Spinal cord (tissue), 10 donors: Measurements from ENCODE around the gene TTBK2. TPM values are rescaled to one million over a fixed set of nuclear protein-coding genes. Genes with fewer than 3 reads are reported as not detected.

Experiments used
- DNase-seq, 6 donors: peaks; one replicate each; pipeline versions ENCODE4 v3.0.0 to v3.0.0-alpha.2; 2013 to 2015; ENCODE audit warnings: low spot score in 6 of 6, low read depth in 4 of 6
- H3K27ac ChIP-seq: one replicate; pipeline ENCODE4 v1.5.1; 2013; ENCODE audit warnings: low read depth, low read length, control low read depth
- H3K27me3 ChIP-seq: one replicate; pipeline ENCODE4 v1.6.1; 2013; ENCODE audit warnings: low read length; ENCODE audit not compliant: control insufficient read depth, insufficient read depth
- H3K36me3 ChIP-seq: one replicate; pipeline ENCODE4 v1.6.1; 2013; ENCODE audit warnings: low read length; ENCODE audit not compliant: control insufficient read depth, insufficient read depth
- H3K4me1 ChIP-seq: one replicate; pipeline ENCODE4 v1.6.1; 2013; ENCODE audit warnings: low read length; ENCODE audit not compliant: control insufficient read depth, insufficient read depth
- H3K4me3 ChIP-seq: one replicate; pipeline ENCODE4 v1.5.1; 2013; ENCODE audit warnings: low read depth, low read length, control low read depth
- H3K9me3 ChIP-seq: one replicate; pipeline ENCODE4 v1.6.1; 2013; ENCODE audit warnings: low read length; ENCODE audit not compliant: control insufficient read depth, insufficient read depth
- WGBS: methylation state at CpG from one replicate; pipeline ENCODE4 v1.1.5; 2013; ENCODE audit warnings: missing lambda C conversion rate; ENCODE audit not compliant: insufficient coverage; 5-methylcytosine and 5-hydroxymethylcytosine counted together
- polyA plus RNA-seq, 2 donors: library from polyadenylated mRNA; unstranded; fragments of 120-200 nt; gene quantifications; one replicate each; pipeline ENCODE4 v1.2.1, GENCODE V29; 2013; ENCODE audit not compliant: insufficient read length in 2 of 2
- total RNA-seq, 2 donors: library from RNA; depleted of rRNA in 1 of 2; stranded (reverse); fragments of 120-200 nt in 1 of 2; fragments of >200 nt in 1 of 2; gene quantifications; one replicate each; pipeline versions ENCODE4 v1.2.3 to v1.2.4, GENCODE V29; 2013 to 2014
- donor health status: healthy.

The TTBK2 gene
- total and polyA plus RNA-seq, 4 donors, result 22.2 to 64.4 (median 27.4) TPM

DNA sequence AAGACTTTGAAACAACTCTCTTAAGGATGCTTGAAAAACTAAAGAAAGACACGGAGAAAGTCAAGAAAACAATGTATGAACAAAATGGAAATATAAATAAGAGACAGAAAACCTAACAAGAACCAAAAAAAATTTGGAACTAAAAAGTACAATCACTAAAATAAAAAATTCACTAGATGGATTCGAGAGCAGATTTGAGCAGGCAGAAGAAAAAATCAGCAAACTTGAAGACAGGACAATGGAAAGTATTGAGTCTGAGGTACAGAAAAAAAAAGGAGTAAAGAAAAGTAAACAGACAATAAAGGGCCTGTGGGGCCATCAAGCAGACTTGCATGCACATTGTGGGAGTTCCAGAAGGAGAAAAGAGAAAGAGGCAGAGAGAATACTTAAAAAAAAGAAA, 170.3 kb downstream of the TTBK2 start:
- WGBS, result no CpG with 5 or more reads among the region's 2 CpGs
- Histone ChIP-seq H3K27me3 (no peaks in the 10 kb centered on the region), H3K9me3 (no peaks in the 10 kb centered on the region), H3K36me3 (peaks cover 22% of the 10 kb centered on the region), H3K4me3 (no peak overlapping the region), H3K27ac (no peak overlapping the region), H3K4me1 (no peaks in the 10 kb centered on the region)
- DNase-seq, result no peak

DNA sequence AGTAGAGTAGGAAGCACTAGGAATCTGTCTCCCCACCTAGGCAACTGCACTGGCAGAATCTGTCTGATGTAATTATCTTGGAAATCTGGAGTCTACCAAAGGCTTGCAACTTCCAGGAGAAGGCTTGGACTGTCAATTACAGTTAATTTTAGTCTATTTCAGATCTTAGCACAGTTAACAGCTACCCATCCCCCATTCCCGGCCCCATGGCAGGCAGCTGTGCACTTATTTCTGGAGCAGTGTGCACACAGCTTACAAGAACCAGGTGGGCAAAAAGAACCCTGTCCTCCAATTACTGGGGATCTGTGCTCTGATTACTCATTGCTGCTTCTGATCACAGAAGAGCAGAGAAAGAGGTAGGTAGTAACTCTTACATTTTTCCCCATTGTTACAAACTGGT, 171.3 kb downstream of the TTBK2 start:
- Histone ChIP-seq H3K27ac (no peak overlapping the region), H3K36me3 (peaks cover 22% of the 10 kb centered on the region), H3K4me3 (no peak overlapping the region), H3K27me3 (no peaks in the 10 kb centered on the region), H3K4me1 (no peaks in the 10 kb centered on the region), H3K9me3 (no peaks in the 10 kb centered on the region)
- 80% methylated on average over 1 of the region's 1 CpG for WGBS
- DNase-seq, result no peak

DNA sequence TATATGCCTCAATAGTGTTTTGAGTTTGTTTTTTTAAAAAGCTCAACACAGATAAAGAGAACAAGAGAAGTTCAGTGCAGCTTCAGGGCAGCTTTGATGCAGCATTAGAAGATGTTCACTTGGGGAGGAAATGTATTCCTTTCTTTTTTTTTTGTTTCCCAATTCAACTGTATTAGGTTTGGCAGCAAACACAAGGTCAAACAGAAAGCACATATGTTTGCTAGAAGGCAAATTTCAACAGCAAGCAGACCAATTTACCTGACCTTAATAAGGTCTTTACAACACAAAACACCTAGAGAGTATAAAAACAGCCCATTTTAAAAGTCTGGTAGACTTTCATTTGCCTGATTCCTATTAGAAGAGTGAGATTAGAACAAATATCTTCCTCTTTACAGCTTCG, 176.4 kb downstream of the TTBK2 start:
- WGBS, result no CpG with 5 or more reads among the region's 1 CpG
- peaks cover 8% of the 10 kb centered on the region for H3K36me3 ChIP-seq
- H3K27me3 ChIP-seq, result no peaks in the 10 kb centered on the region
- H3K4me1 ChIP-seq, result no peaks in the 10 kb centered on the region
- H3K27ac ChIP-seq, result no peak overlapping the region
- no peak overlapping the region for H3K4me3 ChIP-seq
- H3K9me3 ChIP-seq, result no peaks in the 10 kb centered on the region
- no peak for DNase-seq

DNA sequence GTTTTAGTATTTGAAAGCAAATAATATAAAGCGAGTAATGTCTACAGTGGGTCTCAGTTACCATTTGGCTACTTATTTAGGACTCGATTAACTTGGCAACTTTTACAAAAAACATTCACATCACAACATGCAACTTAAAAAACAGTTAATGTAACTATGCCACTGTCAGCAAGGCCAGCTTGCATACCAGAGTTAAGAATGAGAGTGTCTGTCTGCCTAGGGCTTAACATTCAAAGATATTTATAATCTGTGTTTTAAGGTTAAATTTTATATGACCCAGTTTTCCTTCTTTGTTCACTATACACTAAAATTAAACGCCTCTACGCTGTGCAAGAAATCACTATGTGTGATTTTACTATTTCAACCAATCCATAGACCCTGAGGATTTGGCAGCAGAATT, 178.4 kb downstream of the TTBK2 start:
- no peaks in the 10 kb centered on the region for H3K9me3 ChIP-seq
- DNase-seq, result no peak
- H3K4me3 ChIP-seq, result no peak overlapping the region
- peaks cover 8% of the 10 kb centered on the region for H3K4me1 ChIP-seq
- peaks cover 4% of the 10 kb centered on the region for H3K36me3 ChIP-seq
- WGBS, result no CpG with 5 or more reads among the region's 4 CpGs
- no peak overlapping the region for H3K27ac ChIP-seq
- no peaks in the 10 kb centered on the region for H3K27me3 ChIP-seq

DNA sequence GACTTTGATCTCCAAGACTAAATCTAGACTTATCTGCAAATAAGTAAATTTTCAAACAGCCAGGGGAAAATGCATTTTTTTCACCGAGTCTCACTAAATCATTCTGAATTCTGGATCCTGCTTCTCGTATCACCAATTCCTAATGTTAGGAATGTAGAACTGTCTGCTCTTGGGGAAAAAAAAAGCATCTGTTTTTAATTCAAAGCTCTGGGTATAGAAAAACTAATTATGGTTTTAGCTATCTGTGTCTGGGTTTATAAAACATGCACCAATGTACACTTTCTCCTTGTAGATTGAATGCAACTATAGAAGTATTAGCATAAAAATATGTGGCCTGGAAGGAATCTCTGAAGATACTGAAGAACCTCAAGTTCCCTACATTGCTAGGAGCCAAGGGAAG, 178.9 kb downstream of the TTBK2 start:
- Histone ChIP-seq H3K4me3 (no peak overlapping the region), H3K9me3 (no peaks in the 10 kb centered on the region), H3K36me3 (peaks cover 4% of the 10 kb centered on the region), H3K4me1 (peaks cover 9% of the 10 kb centered on the region), H3K27me3 (no peaks in the 10 kb centered on the region), H3K27ac (no peak overlapping the region)
- no peak for DNase-seq
- no CpG with 5 or more reads among the region's 2 CpGs for WGBS

DNA sequence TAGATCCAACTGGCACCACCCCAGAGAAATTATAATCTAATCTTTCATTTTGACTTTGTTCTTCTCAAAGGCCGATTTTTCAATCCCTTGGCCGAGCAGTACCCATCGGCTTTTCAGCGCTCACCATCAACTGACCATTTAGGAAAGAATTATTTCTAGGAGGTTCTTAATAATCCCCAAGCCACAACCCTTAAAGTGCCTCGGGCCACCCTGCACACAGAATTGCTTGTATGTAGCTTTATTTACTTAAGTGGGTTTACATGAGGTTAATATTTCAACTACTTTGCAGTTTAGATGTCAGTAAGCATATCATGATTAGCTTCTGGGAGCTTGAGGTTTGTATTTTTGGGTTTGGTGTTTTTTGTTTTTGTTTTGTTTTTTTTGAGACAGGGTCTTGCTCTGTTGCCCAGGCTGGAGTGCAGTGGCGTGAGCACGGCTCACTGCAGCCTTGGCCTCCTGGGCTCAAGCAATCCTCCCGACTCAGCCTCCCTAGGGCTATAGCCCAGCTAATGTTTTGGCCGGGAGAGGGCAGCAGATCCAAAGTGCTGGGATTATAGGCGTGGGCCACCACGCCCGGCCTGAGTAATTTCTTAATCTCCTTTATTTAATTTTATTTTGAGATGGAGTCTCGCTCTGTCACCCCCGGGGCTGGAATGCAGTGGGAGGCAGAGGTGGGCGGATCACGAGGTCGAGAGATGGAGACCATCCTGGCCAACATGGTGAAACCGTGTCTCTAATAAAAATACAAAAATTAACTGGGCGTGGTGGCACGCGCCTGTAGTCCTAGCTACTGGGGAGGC, 182.8 kb downstream of the TTBK2 start:
- Histone ChIP-seq H3K4me3 (peak overlapping the region; percentile 73), H3K27ac (peak overlapping the region; percentile 92), H3K9me3 (no peaks in the 10 kb centered on the region), H3K27me3 (no peaks in the 10 kb centered on the region), H3K36me3 (peaks cover 30% of the 10 kb centered on the region), H3K4me1 (peaks cover 21% of the 10 kb centered on the region)
- WGBS, result 98% methylated on average over 11 of the region's 21 CpGs
- no peak for DNase-seq

DNA sequence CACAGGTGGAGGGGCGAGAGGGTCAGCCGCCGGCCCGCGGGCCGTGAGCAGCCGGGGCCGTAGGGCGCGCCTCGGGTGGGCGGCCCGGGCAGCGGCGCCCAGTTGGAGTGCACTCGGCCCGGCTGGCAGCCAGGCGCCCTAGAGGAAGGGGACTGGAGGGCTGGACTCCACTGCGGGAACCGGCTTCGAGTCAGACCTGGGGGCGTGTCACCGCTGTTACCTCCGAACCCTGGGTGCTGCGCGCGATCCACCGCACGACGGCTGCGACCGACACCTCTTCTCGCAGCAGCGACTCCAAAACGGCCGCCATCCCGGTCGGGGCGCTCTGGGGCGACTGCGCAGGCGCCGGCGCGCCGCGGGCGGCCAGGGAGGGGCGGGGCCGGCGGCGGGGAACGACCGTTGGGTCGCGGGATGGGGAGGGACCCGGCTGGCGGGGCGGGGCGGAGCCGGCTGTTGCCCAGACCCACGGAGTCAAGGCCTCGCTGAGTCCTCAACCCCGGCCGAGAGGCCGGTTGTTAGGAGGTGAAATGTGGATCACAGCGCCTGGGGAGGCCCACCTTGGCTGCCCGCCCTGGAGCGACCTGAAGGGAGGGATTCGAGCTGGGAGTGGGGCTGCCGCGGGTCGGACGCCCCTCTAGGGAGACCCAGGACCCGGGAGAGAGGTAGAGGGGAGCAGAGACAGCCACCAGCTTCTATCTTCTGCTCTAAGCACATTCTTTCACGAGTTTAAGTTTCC, 183.6 kb downstream of the TTBK2 start, which contains the start of gene CDAN1:
Gene CDAN1 (minus strand): TSS at position 336 of the 736 bp plus-strand sequence. CDS start 26 bp downstream, at position 310.
- Histone ChIP-seq H3K27me3 (no peaks in the 10 kb centered on the region), H3K4me3 (peak within 1 kb of the TSS; percentile 73), H3K27ac (peak within 1 kb of the TSS; percentile 92), H3K9me3 (no peaks in the 10 kb centered on the region), H3K4me1 (peaks cover 21% of the 10 kb centered on the region), H3K36me3 (peaks cover 37% of the 10 kb centered on the region)
- DNase-seq, result peak; percentile 60 to 95 (median 78)
- under 1% methylated on average over 71 of the region's 76 CpGs for WGBS

DNA sequence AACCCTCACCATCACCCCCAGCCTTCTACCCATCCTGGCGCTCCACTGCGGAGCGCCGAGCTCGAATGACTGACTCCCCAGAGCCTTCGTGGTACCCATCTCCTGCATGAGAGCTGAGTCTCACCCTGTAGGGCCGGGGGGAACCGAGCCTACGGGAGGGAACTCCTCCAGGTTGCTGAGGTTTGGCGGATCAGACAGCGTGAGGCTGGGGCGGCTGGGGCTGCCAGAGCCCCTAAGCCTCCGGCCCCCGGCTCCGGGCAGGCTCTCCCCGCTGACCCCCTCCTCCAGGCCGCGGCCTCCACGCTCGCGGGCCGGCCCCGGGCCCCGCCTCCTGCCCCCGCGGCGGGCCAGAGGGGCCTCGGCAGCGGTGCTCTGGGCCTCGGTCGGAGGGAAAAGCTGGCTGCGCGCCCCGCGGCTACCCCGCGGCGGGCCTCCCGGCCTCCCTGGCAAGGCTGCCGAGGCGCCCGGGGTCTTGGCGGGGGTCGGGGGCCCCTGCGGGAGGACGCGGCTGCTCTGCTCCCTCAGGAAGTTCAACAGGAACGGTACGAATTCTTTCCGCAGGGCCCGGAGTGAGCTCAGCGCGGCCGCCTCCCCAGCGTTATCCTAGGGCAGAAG, 184.3 kb downstream of the TTBK2 start:
- Histone ChIP-seq H3K27ac (peak overlapping the region; percentile 71), H3K27me3 (no peaks in the 10 kb centered on the region), H3K4me1 (peaks cover 21% of the 10 kb centered on the region), H3K4me3 (peak overlapping the region; percentile 73), H3K36me3 (peaks cover 43% of the 10 kb centered on the region), H3K9me3 (no peaks in the 10 kb centered on the region)
- WGBS, result under 1% methylated on average over 55 of the region's 55 CpGs
- peak in 1 of 6 donors; percentile 55 for DNase-seq

DNA sequence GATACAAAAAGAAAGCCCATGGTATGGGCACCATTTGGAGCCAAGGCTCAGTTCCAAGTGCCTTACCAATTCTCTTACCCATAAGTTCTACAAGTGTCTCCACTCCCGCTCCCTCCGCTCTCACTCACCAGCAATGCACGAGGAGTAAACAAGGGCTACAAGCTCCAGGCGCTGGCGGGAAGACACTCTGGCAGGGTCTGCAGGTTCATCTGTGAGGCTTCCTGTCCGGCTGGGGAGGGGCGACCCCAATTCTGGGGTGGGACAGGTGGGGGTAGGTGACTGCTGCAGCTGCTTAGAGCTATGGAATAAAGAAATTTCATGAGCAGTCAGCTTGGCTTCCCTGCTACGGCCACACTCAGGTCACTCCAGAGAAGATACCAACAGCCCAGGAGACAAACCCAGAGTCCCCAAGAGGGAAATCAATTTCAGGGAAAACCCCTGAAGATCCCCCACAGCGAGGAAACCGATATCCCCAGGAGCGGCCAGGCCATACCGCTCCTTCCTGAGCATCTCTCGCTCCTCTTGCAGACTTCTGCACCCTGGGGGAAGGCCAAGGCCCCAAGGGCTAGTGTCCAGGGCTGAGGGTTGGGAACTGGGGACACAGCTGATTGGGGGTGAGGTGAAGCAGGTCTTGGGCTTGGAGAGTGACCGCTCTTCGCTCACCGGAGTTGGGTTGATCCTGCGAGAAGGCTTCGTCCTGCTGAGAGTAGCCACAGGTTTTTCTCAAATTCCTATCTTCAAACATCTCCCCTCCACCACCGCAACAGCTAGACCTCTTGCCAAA, 185.0 kb downstream of the TTBK2 start:
- peaks cover 50% of the 10 kb centered on the region for H3K36me3 ChIP-seq
- peaks cover 21% of the 10 kb centered on the region for H3K4me1 ChIP-seq
- no peak overlapping the region for H3K27ac ChIP-seq
- 80% methylated on average over 12 of the region's 19 CpGs for WGBS
- peak overlapping the region; percentile 47 for H3K4me3 ChIP-seq
- no peak for DNase-seq
- no peaks in the 10 kb centered on the region for H3K9me3 ChIP-seq
- H3K27me3 ChIP-seq, result no peaks in the 10 kb centered on the region
